Measurements from ENCODE around the gene SENP1. TPM values are rescaled to one million over a fixed set of nuclear protein-coding genes. Genes with fewer than 3 reads are reported as not detected.

The SENP1 gene
- total and polyA plus RNA-seq, 2 of the 4 experiments (the other 2 are of a cell fraction), result 7.2 to 25.3 TPM

- no peaks in the 10 kb centered on the region for H3K36me3 ChIP-seq (ENCODE audit: control insufficient read depth, insufficient read depth, low read length)
- no peak overlapping the region for H2BK20ac ChIP-seq (ENCODE audit: low read depth, low read length)
- in situ Hi-C loops (cut with MboI; ENCODE audit: low sequenced_read_pairs), result no loop called here
- H2BK5ac ChIP-seq (ENCODE audit: low read depth, low read length, poor library complexity, severe bottlenecking), result no peak overlapping the region
- WGBS, 2 experiments (ENCODE audit: extremely low coverage in 2 of 2, insufficient read length in 1 of 2), result 90% methylated on average over 3 of the region's 4 CpGs; no CpG with 5 or more reads in 1 of the 2 experiments
- no peak overlapping the region for H4K91ac ChIP-seq (ENCODE audit: insufficient read depth, low read depth, low read length)
- H3K9me1 ChIP-seq (ENCODE audit: insufficient read depth, low read length), result no peaks in the 10 kb centered on the region
- BruUV-seq (replicated peaks), result no TSS peak
- H3K27ac ChIP-seq (ENCODE audit: insufficient read depth, low read length), result no peak overlapping the region
- H3K18ac ChIP-seq (ENCODE audit: low read depth, low read length), result no peak overlapping the region
- no peak overlapping the region for H3K4me2 ChIP-seq (ENCODE audit: low read depth, low read length)
- no peaks in the 10 kb centered on the region for H3K9me3 ChIP-seq (ENCODE audit: control insufficient read depth, insufficient read depth, low read length)
- H3K9ac ChIP-seq (ENCODE audit: low read depth, low read length), result no peak overlapping the region
- no peak overlapping the region for H2BK120ac ChIP-seq (ENCODE audit: low read depth, low read length)
- H4K8ac ChIP-seq (ENCODE audit: low read depth in 2 of 2, low read length in 2 of 2), result no peak overlapping the region
- ATAC-seq (ENCODE audit: low read depth) (no peak), DNase-seq (no peak)
- no peaks in the 10 kb centered on the region for H3K4me1 ChIP-seq (ENCODE audit: control insufficient read depth, insufficient read depth, low read length)
- no peak overlapping the region for H3K14ac ChIP-seq (replicated peaks; ENCODE audit: low read depth, low read length)
- TF ChIP-seq MAFK (IDR thresholded peaks at IDR 0.05; ENCODE audit: low read depth, low read length) (no peak), CTCF (conservative IDR thresholded peaks at IDR 0.05; ENCODE audit: low read depth, low read length) (no peak), POLR2A (IDR thresholded peaks at IDR 0.05; ENCODE audit: low read depth, low read length) (no peak), CHD1 (IDR thresholded peaks at IDR 0.05; ENCODE audit: low read depth, low read length) (no peak), CEBPB (IDR thresholded peaks at IDR 0.05; ENCODE audit: low read depth, low read length) (no peak)
- H2BK15ac ChIP-seq (ENCODE audit: low read depth, low read length), result no peak overlapping the region
- dilution Hi-C loops (cut with HindIII; ENCODE audit: low sequenced_read_pairs, unreplicated experiment), result no loop called here
- intact Hi-C loops (cut with micrococcal nuclease), result no loop called here
- no peak overlapping the region for H3K23ac ChIP-seq (ENCODE audit: low read depth, low read length)
- ChIA-PET POLR2A (ENCODE audit: unreplicated experiment) (no interaction called here), CTCF (no interaction called here)
- H3K4me3 ChIP-seq (ENCODE audit: insufficient read depth, low read depth, low read length), result no peak overlapping the region
- no peak overlapping the region for H3K56ac ChIP-seq (ENCODE audit: extremely low read depth, insufficient read depth, low read length)
- no peak overlapping the region for H2AFZ ChIP-seq (replicated peaks; ENCODE audit: low read length, poor library complexity)
- H3K79me1 ChIP-seq (ENCODE audit: low read depth in 1 of 2, low read length in 2 of 2), result no peaks in the 10 kb centered on the region
- no peak overlapping the region for H4K5ac ChIP-seq (ENCODE audit: low read depth, low read length)
- H3K27me3 ChIP-seq (ENCODE audit: control insufficient read depth, insufficient read depth, low read length), result peaks cover 70% of the 10 kb centered on the region
- H2AK9ac ChIP-seq (replicated peaks; ENCODE audit: low read depth, low read length, poor library complexity), result no peak overlapping the region
- H3K4ac ChIP-seq (ENCODE audit: low read depth, low read length), result no peak overlapping the region
- H4K20me1 ChIP-seq (ENCODE audit: insufficient read depth, low read length), result no peaks in the 10 kb centered on the region
- no peak overlapping the region for H2AK5ac ChIP-seq (ENCODE audit: low read depth, low read length)
These were observed 87.8 kb downstream of the SENP1 start for GRCh38 chr12:48017921-48018617.

Measured in IMR-90 (cell line).